GM19193 (cell line): ENCODE results near the gene THPO.

Source experiments
- POLR2A ChIP-seq: IDR thresholded peaks from 4 replicates; pipeline ENCODE4 v1.6.1; 2011; ENCODE audit not compliant: insufficient read depth, insufficient read length; ENCODE audit errors: extremely low read depth

THPO gene

GRCh38 chr3:184361932-184362667, 15.9 kb downstream of the THPO start:
- TF ChIP-seq POLR2A: no peak

DNA sequence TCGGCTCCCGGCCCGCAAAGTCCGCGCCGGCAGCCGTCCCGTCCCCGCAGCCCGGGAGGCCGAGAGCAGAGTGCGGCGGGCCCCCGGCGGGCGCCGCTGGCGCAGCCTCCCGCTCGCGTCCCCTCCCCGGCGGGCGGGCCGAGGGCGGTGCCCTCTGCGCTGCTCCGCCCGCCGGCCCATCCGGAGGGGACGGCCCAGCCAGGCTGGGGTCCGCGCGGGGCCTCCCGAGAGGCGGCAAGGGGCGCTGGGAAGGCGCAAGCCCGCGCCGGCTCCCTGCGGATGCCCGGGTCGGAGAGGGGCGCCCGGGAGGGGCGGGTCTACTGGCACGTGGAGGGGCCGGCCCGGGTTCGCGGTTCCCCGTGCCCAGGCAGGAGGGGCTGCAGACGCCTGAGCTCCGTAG, 16.5 kb downstream of the THPO start, which contains the start of the genes CLCN2 and POLR2H:
TSS of gene CLCN2 (minus strand) at position 74 of the 400 bp plus-strand sequence. CDS start 126 bp downstream, outside the sequence.
TSS of gene POLR2H (plus strand) at position 179 of the 400 bp plus-strand sequence. CDS start 1,783 bp downstream, outside the sequence.
- TF ChIP-seq POLR2A: no peak

DNA sequence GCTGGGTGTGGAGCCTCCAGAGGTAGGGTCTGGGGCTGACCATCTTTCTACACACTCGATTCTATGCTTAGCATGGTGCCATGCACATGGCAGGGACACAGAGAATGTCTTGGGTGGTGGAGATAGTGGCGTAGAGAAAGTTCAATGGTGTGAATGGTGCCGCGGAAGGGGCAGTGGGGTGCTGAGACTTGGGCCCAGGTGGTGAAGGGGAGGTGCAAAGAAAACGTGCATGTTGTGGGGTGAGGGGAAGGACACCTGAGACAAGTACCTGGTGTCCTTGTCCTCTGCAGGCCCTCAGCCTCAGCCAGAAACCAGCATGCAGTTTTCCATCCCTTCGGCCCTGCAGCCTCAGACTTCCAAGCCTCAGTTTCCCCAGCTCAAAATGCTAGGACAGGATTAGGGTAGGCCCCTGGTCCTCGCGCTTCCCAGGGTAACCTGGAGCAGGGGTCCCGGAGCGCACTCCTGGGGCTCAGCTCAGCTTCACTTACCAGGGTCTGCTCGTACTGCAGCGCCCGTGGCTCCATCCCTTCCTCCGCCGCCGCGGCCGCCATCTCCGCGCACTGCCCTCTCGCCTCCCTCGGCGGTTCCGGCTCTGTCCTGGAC, 17.0 kb downstream of the THPO start:
- no peak for TF ChIP-seq POLR2A

GRCh38 chr3:184360070-184360928, 17.7 kb downstream of the THPO start:
- TF ChIP-seq POLR2A: no peak

DNA sequence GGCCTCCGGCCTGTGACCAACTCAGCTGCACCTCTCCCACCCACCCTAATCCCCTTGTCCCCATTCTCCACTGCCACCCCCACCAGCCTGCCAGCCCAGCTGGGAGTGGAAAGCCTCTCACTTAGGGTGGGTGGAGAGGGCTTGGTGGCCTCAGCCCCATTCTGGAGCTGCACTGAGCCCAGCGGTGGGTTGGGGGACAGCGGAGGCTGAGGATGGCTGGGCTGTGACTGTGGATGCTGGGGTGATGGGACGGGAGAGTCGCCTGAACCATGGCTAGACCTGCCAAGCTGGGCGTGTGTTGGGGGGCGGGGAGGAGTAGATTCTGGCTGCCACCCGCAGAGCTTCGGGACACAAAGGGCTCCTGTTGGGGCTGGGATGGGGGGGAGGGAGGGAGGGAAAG, 18.4 kb downstream of the THPO start:
- no peak for TF ChIP-seq POLR2A

GRCh38 chr3:184358921-184359350, 19.1 kb downstream of the THPO start:
- no peak for TF ChIP-seq POLR2A

- no peak for TF ChIP-seq POLR2A
Observed at GRCh38 chr3:184358124-184358767, 19.8 kb downstream of the THPO start.

- no peak for TF ChIP-seq POLR2A
Observed at GRCh38 chr3:184357248-184358123, 20.5 kb downstream of the THPO start.

- no peak for TF ChIP-seq POLR2A
Observed at GRCh38 chr3:184355261-184356040, 22.6 kb downstream of the THPO start.

DNA sequence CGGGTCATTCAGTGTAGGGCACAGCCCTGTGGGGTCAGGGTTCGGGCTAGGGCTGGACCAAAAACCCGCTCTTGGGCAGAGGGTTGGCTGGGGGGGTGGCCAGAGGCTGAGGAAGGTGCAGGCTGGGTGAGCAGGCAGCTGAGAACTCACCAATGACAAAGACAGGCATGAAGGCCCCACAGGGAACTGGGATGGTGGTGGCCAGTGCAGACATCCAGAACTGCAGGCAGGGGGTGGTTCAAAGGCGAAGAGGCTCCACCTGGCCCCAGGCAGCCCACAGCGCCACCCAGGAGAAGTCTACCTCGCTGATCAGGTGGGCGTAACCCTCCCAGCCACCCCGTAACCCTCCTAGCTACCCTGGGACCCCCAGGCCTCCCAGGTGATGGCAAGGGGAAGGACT, 23.3 kb downstream of the THPO start:
- no peak for TF ChIP-seq POLR2A

DNA sequence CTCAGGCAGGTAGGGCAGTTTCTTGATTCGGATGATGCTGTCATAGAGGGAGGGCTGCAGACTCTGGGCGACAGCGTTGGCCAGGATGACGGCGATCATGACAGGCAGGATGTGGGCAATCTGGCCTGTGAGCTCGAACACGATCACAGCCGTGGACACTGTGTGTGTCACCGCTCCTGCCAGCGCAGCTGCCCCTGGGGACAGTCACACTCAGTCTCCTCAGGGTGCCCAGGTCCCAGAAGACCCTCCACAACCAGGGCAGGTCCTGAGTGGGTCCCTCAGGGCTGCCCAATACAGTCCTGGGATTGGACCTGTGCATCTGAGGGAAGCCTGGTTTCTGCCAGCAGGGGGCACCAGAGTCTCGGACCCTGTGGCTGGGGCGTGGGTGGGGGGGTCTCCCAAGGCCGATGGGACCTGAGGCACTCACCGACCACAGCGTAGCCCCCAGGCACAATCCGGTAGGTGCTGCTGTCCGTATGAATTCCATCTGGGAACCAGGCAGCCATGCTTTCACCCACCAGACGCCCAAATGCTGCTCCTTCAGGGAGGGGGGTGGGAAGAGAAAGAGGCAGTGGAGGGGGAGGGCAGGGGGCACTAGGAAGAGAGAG, 23.8 kb downstream of the THPO start:
- TF ChIP-seq POLR2A: no peak

GRCh38 chr3:184353546-184353941, 24.5 kb downstream of the THPO start:
- no peak for TF ChIP-seq POLR2A
